B cell (primary cell): ENCODE results near the gene SASH1.

Source experiments
- EZH2 ChIP-seq: IDR thresholded peaks from 2 replicates; pipeline ENCODE4 v1.6.1; 2012; ENCODE audit warnings: borderline replicate concordance, low read depth, mild to moderate bottlenecking, moderate library complexity, low read length; ENCODE audit not compliant: insufficient read depth, poor library complexity, severe bottlenecking
- TF ChIP-seq, protein P1 (sequence below): fragments of 200-600 bp; IDR thresholded peaks from one replicate; pipeline ENCODE4 v1.8.0; 2022; ENCODE audit warnings: antibody characterized with exemption, mild to moderate bottlenecking

DNA sequence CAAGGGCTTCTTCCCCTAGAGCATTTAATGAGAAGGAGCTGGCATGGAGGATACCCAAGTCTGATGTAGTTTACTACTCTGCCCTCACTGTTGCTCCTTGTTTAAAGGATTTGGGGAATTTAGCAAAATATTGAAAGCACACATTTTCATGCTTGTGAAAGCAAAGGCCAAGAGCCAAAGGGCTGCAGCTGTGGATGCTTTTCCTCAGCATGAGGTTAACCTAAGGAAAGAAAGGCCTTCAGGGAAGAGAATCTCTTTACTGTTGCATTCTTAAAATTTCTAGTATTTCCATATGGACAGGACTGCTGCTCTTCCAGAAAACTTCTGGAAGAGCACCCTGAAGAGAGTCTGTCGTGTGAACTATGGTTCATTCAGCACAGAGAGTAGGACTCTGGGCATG lies 45.9 kb upstream of the SASH1 start:
- TF ChIP-seq, protein P1, sequence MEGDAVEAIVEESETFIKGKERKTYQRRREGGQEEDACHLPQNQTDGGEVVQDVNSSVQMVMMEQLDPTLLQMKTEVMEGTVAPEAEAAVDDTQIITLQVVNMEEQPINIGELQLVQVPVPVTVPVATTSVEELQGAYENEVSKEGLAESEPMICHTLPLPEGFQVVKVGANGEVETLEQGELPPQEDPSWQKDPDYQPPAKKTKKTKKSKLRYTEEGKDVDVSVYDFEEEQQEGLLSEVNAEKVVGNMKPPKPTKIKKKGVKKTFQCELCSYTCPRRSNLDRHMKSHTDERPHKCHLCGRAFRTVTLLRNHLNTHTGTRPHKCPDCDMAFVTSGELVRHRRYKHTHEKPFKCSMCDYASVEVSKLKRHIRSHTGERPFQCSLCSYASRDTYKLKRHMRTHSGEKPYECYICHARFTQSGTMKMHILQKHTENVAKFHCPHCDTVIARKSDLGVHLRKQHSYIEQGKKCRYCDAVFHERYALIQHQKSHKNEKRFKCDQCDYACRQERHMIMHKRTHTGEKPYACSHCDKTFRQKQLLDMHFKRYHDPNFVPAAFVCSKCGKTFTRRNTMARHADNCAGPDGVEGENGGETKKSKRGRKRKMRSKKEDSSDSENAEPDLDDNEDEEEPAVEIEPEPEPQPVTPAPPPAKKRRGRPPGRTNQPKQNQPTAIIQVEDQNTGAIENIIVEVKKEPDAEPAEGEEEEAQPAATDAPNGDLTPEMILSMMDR: no peak
- TF ChIP-seq EZH2: no peak
